GM21367 (cell line): ENCODE data around the gene ACSF3.

ENCODE experiments used
- ATAC-seq: cut with Tn5 transposase; IDR thresholded peaks from one replicate; pipeline ENCODE4 v1.9.1; 2021; ENCODE audit not compliant: unreplicated experiment

Gene ACSF3

DNA sequence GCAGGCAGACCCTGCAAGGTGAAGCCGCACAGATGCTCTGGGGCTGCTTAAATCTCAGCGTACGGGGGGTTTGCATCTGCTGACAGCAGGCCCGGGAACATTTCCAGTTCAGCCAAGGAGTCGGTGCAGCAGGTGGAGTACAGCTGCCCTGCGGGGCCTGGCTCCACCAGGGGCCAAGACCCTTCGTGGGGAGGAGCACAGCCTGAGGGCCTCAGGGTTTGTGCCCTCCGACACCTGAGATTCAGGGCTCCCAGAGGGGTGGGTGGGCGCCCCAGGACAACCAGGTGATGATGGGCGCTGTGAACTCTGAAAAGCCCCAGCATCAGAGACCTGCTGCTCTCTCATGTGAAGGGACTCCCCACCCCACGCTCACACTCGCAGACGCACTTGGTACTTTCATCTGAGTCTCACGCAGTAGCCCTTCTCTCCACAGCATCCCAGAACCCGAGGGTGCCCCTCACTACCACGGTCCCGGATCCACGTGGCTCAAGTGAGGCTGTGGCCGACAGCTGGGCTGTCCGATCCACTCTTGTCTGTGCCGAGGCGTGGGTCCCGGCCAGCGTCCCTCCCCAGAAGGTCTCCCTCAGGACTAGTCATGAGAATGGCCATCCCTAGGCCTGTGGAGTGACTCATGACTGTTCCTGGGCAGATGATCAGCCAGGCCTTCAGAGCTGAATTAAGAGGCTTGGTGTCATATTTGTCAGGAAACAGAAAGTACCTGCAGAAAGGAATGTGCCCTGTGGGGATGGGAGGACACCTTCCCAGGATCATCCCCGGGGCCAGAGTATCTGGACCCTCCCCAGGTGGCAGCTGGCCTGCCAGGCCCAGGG is 29.6 kb downstream of the ACSF3 start:
- ATAC-seq = no peak

DNA sequence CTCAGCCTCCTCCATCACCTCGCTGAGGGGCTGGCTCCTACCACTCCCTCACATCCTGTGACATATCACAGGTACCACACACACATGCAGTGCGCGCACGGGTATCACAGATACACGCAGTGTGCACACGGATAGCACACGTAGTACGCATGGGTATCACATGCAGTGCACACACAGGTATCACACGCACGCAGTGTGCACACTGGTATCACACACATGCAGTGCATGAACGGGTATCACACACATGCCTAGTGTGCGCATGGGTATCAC is 30.1 kb downstream of the ACSF3 start:
- ATAC-seq = no peak

- no peak for ATAC-seq
Measured at GRCh38 chr16:89129378-89129777, 35.7 kb downstream of the ACSF3 start.

DNA sequence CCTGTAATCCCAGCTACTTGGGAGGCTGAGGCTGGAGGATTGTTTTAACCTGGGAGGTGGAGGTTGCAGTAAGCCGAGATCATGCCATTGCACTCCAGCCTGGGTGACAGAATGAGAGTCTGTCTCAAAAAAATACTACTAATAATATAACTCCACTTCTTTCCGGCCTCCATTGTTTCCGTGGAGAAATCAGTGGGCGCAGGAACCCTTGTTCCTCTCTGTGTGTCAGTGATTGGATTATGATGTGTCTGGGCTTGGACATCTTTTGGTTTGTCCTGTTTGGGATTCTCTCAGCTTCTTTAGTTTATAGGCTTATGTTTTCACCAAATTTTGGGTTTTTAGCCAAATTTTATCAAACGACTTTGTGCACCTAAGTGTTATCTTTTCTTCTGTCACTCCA is 36.8 kb downstream of the ACSF3 start:
- ATAC-seq = no peak

DNA sequence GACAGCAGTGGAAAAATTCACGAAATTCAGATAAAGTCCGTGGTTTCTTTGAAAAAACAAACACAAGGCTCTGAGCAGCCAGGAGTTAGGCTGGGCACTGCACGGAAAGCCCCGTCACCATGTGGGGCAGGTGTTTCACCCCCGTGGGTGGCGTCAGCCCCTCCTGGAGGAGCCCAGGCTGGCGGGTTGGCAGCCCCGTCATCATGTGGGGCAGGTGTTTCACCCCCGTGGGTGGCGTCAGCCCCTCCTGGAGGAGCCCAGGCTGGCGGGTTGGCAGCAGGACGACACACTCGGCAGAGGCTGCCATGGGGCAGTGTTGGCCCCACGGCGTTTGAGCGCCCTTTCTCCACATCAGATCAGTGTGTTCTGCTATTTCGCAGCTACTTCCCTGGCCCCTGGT is 38.1 kb downstream of the ACSF3 start:
- no peak for ATAC-seq

DNA sequence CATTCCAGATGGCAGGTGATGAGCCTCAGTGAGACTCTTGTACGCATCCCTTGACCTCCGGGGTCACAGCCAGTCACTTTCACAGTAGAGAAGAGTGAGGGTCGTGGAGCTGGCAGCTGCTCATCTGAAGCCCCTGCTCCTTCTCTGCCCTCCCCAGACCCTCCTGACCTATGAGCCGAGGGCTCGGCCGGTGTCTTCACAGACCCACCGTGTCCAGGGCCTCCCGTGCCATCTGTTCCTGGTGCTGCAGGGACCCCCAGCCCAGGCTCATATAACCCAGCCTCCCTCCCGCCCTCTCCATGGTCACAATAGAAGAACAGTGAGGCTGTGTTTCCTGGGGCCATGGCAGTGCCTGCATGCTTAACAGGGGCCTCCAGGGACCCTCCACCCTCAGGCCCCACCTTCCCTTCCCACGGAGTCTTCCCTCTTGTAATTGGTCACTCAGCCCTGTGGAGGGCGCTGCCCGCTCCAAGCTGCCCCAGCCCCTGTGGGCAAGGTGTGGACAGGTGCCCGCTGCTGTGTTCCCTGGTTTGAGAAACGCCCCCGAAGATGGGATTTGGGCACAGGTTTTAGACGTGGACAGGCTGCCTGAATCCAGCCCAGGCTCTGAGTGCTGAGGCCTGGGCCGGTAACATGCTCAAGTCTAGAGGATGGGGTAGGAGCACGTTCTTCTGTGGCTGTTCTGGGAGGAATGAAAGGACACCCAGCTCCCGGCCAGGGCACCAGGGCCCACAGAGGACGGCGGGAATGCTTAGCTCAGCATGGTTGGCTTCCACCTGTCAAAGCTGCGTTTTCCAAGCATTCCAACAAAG is 38.7 kb downstream of the ACSF3 start:
- no peak for ATAC-seq

DNA sequence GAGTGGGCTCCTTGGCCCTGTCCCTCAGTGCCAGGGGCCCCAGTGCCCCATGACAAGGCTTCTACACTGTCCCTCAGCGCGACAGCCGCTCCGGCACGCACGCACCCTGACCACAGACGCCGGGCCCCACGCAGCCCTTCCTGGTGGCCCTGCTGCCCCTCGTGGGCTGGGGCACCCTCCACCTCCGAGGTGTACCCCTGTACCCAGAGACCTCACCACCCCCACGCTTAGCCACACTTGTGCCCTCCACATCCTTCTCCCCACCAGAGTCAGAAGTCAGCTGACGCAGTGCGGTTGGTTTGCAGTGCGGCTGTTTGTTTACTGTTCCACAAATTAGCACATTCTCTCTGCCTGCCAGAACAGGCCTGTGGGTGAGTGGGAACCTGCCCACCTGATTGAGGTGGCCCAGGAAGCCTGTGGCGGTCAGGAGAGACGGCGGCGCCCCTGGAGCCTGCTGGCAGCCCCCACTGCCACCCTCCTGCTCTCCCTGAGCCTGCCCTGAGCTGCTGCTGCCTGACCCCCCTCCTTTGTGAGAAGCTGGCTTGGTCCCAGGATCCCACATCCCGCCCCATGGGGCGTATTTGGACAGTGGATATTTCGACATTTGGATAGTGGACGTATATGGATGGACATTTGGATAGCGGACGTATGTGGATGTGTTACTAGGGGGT is 39.9 kb downstream of the ACSF3 start:
- ATAC-seq = no peak

GRCh38 chr16:89134269-89134668 is 40.6 kb downstream of the ACSF3 start:
- ATAC-seq = no peak

- ATAC-seq = no peak
Measured at GRCh38 chr16:89135166-89135565, 41.5 kb downstream of the ACSF3 start.

- no peak for ATAC-seq
Measured at GRCh38 chr16:89135971-89136765, 42.5 kb downstream of the ACSF3 start.

DNA sequence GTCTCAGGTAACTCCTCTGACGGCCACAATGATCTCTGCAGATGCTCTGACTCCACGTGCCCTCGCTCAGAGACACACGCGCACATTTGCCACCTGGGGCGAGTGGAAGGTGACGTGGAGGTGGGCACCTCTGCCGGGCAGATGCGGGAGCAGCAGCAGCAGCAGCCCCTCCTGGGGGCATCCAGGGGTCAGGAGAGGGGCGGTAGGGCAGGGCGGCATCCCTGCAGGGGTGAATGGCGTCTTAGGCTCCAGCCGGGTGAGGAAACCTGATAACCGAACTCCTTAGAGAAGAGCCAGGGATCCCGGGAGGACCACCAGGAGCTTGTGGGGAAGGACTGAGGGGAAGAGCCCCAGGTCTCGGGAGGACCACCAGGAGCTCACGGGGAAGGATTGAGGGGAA is 43.3 kb downstream of the ACSF3 start:
- ATAC-seq = no peak

GRCh38 chr16:89137666-89138512 is 44.2 kb downstream of the ACSF3 start:
- no peak for ATAC-seq

DNA sequence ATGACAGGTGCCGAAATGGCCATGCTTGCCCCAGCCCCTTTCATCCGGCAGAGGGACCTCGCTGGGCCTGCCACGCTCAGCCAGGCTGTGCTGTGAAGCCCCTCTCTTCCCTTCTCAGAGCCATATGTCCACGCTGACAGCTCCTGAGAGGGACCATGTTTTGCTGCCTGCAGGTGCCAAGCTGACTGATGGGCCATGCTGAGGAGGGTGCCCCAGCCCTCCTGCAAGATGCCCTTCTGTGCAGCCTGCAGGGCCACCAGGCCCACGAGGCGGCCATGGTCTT is 44.8 kb downstream of the ACSF3 start:
- no peak for ATAC-seq

GRCh38 chr16:89138843-89139520 is 45.3 kb downstream of the ACSF3 start:
- no peak for ATAC-seq

DNA sequence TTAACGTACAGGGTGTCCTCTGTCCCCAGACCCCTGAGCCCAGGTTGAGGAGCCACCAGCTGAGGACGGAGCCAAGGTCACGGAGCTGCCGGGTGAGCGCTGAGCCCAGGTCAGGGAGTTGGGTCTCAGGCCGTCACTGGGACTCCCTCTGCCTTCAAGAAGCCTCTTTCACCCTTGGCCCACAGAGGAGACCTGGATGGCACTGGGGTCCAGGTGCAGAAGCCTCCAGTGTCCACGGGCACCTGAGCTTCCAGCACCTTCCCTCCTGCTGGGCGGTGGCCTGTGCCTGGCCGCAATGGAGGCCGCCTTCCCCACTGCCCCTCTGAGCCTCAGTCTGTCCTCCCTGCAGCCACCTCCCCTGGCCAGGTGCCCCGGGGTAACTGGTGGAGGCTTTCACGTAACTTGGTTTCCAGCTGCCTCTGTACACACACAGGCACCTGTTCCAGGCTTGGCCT is 46.3 kb downstream of the ACSF3 start:
- no peak for ATAC-seq

- ATAC-seq = no peak
Measured at GRCh38 chr16:89140401-89140800, 46.7 kb downstream of the ACSF3 start.

- no peak for ATAC-seq
Measured at GRCh38 chr16:89140981-89141883, 47.6 kb downstream of the ACSF3 start.

- no peak for ATAC-seq
Measured at GRCh38 chr16:89141884-89142267, 48.2 kb downstream of the ACSF3 start.
